NCI-H748 treated with DMSO at 0.1 percent for 48 hours (cell line): ENCODE data around the gene ELP2.
"Not testable (repeated sequence)": the region's sequence is repeated elsewhere in the genome, so short reads cannot be mapped to it uniquely, and the experiment has no call there.

Experiments
- DNase-seq: peaks from one replicate; lab custom pipeline; 2025; lab: John Stamatoyannopoulos, UW

ELP2 gene

DNA sequence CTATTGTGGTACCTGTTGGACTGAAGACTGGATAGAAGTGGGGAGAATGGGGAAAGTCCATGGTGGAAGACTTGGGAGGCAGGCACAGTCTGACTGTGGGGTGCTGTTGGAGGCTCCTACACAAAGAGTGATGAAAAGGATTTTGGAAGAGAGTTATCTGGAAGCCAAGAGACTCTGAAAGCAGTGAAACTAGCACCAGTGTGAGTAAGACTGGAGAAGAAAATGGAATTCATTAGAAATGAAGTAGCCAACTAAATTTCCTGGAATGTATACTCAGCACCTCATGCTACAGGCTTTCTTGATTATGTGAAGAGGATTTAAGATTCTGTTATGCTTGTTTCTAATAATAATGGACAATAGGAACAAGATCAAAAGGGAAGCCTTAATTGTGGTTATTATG, 27.7 kb downstream of the ELP2 start:
- no peak for DNase-seq

DNA sequence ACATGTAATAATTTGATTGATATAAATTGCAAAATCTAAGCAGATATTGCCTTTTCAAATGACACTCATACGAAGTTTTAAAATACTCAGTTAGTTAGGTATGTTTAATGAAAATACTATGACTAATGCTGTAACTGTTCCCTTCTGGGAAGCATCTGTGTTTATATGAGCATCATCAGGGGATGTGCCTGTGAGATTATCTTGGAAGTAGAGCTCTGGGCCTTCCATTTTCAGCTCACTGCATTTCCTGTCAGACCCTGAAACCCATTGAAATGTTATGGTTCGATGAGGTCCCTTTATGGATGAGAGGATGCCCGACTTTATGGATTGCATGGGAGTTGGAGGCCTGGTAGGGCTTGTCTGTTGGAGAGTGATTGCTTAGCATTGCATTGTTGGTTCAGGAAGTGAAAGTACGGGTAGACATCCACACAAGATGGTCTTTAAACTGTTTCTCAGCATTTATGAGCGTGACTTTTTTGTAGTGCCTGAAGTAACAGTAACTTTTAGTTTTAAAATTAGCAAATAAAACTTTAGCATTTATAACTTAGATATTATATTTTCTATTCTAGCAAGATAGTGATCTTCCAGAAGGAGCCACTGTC, 28.7 kb downstream of the ELP2 start:
- DNase-seq: no peak

DNA sequence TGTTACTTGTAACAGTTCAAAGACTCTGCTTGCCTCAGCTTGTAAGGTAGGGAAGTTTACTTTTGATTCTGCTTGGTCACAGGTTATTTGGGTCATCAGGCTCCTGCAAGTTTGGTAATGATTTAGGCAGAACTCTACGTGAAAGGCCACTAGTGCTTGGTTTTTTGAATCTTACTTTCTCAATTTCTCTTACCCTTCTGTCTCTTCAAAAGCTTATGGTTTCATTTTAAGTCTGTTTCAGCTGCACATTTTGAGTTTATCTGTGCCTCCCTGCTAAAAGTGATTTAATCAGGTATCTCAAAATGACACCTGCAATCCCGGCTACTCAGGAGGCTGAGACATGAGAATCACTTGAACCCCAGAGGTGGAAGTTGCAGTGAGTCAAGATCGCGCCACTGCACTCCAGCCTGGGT, 31.3 kb downstream of the ELP2 start:
- DNase-seq: no peak

DNA sequence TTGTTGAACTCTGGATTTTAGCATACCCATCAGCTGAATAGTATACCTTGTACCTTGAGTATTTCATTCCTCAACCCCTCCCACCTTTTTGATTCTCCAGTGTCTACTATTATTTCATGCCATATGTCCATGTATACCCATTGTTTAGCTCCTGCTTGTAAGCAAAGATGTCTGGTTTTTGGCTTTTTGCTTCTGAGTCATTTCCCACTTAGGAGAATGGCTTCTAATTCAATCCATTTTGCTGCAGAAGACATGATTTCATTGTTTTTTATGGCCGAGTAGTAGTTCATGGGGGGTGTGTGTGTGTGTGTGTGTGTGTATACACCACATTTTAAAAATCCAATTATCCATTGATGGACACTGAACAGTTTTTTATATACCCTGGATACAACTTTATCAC, 33.3 kb downstream of the ELP2 start:
- DNase-seq: no peak

DNA sequence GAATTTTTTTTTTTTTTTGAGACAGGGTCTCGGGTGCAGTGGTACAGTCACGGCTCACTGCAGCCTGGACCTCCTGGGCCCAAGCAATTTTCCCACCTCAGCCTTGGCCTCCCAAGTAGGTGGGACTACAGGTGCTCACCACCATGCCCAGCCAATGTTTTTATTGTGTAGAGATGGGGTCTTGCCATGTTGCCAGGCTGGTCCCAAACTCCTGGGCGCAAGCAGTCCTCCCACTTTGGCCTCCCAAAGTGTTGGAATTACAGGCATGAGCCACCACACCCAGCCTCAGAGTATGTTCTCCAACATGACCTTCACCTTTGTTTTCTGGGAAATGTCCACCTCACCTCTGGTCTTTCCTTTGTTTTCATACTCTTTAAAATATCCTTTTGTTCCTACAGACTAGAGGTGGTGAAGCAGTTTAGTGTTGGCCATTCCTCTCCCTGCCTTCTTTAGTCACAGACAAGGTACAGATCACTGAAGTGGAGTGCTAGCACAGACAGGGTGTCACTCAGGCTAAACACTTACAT, 38.1 kb downstream of the ELP2 start:
- DNase-seq: no peak

DNA sequence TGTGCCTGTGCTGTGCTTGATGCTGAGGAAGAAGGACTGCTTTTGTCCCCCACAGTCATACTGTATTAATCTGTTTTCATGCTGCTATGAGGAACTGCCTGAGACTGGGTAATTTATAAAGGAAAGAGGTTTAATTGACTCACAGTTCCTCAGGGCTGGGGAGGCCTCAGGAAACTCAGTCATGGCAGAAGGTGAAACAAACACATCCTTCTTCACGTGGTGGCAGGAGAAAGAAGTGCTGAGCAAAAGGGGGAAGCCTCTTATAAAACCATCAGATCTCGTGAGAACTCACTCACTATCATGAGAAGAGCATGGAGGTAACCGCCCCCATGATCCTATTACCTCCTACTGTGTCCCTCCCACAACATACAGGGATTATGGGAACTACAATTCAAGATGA, 38.6 kb downstream of the ELP2 start:
- not testable (repeated sequence) for DNase-seq

DNA sequence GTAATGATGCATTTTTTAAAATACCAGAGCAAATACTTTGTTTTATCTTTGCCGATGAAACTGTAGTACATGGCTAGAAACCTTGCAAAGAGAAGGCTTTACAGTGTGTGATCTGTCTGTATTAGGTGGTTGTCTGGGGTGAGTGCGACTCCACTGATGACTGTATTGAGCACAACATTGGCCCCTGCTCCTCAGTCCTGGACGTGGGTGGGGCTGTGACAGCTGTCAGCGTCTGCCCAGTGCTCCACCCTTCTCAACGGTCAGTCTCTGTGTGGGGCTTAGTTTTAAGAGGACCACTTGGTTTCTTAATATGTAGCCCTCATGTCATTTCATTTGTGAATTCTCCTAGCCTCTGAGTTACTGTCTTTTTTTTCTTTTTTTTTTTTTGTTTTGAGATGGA, 40.2 kb downstream of the ELP2 start:
- DNase-seq: no peak

DNA sequence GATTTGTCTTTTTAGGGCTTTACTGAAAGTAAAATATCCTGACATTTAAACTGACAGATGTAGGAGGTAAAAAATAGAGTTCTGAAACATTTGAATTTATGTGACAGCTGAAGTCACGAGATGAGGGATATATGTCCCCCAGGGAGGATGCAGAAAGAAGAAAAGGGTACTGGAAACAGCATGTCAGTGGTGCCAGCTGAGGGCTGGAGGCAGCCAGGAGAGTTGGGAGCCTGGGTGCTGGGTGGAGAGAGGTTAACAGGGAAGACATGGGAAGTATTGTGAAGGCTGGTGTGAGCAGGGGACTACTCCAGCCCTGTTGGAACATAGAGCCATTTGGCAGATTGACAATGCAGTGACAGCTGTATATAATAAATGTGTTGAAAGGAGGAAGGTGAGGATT, 45.8 kb downstream of the ELP2 start:
- no peak for DNase-seq

DNA sequence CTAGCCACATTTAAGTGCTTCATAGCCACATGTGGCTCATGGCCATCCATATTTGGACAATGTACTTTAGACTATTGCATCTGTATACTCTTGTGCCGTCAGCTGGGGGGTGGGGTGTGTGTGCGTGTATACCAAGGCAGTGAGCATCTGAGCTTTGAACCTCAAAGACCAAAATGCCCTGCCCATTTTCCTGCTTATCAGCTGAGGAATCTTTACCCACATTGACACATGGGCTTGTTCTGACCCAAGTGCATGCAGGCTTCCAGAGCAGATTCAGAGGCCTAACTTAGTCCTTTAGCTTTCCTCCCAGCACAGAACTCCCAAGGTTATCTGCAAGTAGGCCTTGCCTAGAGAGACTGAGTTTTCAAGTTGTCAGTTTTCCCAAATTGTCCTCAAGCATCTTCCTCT, 46.5 kb downstream of the ELP2 start:
- DNase-seq: no peak

DNA sequence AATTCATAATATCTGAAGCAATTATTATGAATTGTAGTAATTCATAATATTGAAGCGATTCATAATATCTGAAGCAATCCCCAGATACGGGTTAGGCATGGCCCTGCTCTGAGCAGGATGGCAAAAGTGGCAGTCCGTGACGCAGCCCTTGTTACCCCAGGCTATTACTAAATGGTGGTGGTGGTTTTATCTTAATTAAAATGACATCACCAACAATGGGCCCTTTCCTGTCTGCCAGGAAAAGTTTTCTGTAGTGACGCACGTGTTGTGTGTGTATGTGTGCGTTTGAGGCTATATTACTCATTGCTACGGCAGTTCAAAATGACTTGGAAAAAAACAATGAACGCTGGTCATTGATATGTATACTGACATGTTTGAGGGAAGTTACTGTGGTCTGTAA, 47.0 kb downstream of the ELP2 start:
- DNase-seq: no peak

DNA sequence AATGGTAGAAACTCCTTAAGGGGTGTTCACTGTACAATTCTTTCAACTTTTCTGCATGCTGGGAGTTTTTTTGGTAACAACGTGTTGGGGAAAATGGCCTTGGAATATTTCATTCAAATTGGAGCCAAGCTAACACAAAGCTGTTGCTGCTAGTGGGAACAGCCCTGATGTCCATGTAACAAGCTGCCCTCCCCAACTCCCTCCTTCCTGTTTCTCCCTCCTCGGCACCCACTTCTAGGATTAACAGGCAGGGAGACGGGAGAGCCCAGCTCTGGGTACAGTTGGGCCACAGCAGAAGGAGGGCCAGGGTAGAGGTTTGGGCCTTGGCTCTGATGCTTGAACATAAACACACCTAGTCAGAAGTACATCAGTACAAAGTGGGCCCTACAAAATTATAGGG, 48.2 kb downstream of the ELP2 start:
- DNase-seq: no peak

DNA sequence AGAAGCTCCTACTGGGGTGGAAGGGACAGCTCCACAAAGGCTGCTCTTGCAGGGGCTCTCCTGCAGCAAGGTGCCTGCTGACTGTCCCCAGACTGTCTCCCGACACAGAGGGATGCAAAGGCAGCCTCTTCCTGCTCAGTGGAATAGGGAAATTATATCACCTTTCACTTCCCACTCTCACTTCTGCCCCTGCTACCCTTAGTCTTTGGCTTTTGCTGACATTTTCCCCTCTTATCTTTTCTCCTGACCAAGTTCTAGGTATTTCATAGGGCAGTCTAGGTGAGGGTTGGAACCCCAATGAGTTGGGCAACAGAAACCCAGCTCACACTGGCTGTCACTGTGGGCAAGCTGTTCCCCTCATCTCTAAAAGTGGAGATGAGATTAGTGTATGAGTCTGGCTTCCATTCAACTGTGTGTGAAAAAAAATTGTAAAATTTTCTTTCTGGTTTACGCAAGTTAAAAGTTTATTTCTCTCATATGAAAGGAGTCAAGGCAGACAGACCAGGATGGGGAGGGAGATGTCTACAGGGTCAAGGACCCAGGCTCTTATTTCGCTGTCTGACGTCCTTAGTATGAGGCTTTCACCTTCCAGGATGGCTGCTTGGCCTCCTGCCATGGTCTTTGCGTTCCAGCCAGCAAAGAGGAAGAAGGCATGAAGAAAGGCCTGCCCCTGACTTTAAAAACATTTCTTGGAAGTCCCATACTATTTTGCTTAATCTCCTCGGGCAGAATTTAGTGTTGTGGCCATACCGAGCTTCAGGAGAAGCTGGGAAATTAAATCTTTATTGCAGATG, 50.1 kb downstream of the ELP2 start:
- DNase-seq: no peak

DNA sequence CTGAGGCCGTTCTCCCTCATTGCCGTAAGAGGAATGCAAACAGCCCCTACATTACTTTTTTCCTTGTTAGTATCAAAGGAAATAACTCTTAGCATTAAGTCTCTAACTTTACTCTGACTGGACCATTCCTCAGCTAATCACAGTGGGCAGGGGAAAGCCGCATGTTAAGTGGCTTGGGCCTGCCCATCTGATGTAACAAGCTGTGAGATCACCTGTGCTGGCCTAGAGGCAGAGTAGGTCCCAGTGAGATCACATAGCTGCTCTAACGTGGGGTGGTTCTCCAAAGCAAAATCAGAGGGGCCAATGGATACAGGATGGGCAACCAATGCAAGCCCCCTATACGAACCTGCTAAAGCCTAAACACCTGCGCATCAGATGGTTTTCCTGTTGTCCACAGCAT, 51.7 kb downstream of the ELP2 start:
- no peak for DNase-seq

DNA sequence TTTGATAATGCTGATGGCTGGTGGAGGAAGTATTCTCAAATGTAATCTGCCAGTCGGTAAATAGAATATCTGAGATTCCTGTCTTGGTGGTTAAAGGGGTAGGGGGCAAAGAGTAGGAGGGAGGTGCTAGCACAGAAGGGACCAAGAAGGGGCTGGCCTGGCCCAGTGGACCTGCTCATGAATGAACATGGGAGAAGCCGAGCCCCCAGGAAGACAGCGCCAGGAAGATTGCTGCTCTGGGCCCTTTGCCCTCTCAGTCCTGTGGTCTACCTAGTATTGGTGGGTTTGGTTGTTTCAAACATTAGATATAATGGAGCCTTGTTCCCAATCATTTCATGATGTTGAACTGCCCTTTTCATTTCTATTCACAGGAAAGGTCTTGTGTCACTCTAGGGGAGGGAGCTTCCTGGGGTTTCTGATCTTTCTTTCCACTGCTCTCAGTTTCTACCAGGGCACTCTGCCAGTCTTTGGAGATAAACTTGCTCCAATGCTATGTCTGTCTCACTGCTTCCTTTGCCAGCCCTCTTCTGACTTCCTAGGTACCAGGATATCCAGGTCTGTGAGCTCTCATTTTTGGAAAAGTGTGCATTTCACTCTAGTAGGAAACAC, 52.3 kb downstream of the ELP2 start:
- DNase-seq: no peak

DNA sequence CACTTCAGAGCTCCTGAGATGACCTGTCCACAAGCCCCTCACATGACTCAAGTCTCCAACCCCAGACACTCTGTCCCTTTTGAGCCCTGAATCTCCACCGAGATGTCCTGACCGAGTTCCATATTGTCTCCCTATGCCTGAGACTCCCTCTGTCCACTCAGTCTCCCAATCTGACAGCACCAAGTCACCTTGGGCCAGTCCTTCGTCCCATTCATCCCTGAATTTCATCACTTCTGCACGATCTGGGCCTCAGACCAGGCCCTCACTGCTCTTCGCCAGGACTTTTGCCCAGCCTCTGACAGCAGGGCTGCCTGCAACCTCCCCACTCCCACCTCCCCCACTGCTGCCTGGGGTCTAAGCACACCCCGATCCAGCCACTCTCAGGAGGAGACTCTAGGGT, 53.3 kb downstream of the ELP2 start:
- no peak for DNase-seq

DNA sequence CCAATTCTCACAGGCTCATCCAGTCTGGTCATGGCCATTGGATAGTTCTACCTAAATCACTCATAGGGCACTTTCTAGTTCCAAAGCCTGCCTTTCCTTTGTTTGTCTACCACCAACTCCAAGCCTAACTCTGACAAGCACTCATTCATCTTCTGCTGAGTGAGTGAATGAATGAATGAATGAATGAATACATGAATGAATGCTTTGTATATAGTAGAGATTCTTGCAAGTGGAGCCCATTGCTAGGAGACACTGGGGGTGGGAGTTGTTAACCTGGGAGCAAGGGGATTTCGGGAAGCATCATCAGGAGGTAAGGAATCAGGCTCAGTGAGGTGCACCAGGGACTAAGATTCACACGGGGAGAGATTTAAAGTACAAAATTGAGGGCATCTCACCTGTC, 54.3 kb downstream of the ELP2 start:
- DNase-seq: no peak

DNA sequence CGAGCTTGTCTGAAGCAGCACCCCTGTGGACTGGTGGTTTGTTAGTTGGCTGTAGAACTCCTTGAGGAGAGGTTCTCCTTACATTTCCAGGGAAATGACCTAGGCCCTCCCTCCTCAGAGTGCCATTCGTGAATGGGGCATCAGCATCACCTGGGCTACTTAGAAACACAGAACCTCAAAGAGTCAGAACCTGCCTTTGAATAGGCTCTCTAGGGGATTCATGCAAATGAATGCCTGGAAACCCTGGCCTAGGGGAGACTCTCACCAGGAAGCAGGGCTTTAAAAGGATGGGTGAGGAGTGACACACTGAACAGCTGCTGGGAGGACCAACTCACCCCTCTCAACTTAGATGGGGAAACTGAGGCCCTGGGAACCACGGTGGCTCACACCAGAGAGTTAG, 55.5 kb downstream of the ELP2 start:
- no peak for DNase-seq

DNA sequence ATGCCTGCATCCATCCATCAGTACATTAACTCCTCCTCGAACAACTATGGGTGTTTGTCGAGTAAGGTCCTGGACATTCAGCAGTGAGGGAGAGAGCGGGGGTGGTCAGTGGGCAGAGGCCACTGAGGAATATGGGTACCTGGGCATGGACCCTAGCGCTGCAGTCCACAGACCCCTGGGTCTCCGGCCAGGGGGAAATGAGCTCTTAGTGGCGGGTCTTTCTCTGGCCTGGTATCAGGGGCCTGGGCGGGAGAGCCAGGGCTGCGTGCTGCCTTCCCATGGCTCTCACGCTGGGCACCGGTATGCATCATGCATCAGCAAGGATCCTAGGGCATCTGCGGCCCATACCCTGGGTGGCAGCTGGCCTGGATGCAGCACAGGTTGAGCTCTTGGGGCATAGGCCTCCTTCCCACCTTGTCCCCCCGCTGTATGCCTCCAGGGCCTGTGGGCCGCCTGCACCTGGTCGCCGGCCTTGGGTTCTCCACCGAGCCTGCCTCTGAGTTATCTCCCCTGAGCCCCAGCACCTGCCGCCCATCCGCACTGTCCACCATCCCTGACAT, 56.3 kb downstream of the ELP2 start:
- DNase-seq: no peak

DNA sequence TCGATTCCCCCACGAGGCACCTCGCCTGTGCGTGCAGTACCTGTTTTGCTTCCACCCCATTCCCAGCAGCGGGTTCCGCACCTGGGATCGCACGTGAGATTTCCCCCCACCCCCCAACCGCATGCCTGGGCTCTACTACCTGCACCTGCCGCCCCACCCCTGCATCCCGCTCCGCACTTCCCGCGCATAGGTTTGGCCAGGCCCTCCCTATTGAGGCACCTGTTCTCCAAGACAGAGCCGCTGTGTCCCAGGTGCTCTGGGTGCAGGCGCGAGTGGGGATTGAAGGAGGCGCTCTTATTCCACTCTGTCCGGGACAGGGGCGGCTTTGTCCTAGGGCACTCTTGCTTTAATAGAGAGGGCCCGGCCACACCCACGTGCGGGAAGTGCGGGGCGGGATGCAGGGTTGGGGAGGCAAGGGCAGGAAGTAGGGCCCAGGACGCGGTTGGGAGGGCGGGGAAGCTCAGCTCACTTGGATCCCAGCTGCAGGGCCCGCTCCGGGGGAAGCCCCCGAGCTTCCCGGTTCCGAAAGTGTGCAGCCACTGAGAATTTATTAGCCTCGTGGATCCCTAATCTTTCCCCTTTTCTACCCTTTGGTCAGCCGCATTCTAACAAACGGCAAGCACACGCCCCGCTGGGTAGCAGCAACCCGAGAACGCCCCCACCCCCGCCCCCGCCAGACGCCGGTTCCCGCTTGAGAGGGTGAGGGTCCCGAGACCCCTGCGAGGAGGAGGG, 56.9 kb downstream of the ELP2 start:
- no peak for DNase-seq

DNA sequence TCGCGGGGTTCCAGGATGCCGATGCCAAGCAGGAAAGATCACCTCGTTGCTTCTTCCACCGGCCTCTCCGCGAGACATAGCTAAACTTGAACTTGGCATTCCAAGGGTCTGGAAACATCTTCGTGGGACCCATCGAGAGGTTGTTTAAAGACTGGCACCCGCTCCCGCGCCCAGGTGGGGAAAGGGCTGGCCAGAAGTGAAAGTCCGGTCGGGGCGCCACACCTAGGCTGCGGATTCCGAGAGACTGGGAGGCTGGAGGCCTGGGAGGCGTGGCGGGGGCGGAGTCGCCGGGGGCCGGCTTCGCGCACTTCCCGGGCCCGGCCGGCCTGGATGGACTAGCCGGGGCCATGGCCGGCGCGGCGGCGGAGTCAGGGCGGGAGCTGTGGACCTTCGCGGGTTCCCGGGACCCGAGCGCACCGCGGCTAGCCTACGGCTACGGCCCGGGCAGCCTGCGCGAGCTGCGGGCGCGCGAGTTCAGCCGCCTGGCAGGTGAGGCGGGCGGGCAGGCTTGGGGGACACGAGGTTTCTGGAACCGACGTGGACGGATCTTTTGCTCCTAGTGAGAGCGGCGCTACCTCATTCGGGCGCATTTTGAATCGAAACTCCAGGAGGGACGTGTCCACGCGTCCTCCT, 57.6 kb downstream of the ELP2 start, which contains the start of gene MOCOS:
MOCOS (plus strand) TSS at position 305 of the 633 bp plus-strand sequence; CDS start at position 348, 43 bp downstream.
- peak; percentile 27 for DNase-seq

DNA sequence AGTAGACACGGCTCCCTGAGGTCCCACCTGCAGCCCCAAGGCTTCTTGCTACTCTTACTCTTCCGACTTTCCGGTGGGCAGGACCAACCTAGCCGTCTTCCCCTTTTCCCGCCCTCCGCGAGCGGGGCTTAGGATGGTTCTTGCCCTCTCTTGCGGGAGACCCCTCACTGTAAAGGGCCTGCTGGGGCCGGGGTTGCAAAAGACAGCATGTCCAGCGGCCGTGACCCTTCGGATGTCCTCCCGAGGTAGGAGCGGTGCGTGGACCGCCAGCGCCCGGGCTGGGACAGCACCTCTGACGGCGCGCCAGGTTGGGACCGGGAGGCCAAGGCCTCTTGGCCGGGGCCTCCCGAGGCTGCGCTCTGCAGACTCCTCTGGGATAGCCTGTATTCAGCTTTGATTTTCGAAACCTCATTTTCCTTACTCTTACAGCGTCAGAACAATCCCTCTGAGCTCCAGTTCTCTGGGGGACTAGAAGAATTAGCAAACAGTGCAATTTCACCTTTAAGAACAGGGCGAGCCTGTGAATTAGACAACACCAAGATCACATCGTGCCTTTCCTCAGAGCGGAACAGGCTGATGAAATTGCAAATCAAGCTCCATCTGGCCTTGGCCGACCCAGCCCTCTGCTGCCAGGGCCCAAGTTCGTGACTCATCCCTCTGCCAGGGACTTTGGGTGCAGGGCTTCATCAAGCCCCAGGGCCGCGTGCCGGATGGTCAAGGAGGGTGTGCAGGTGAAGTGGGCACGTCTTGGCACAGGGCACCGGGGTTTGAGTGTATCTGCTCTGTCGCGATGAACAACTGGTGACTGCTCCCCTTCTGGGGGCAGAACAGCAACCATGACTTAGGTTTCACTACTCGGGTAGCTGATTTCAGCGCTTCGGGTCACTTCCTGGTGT, 58.4 kb downstream of the ELP2 start:
- DNase-seq: no peak
